Activated naive CD8-positive, alpha-beta T cell treated with anti-CD3 and anti-CD28 coated beads for 36 hours (primary cell): ENCODE results near the gene SUN3. TPM values are rescaled to one million over a fixed set of nuclear protein-coding genes. Genes with fewer than 3 reads are reported as not detected.

Experiments used
- DNase-seq: peaks from one replicate; pipeline ENCODE4 v3.0.0; 2021
- H3K27ac Mint-ChIP-seq: one replicate; pipeline ENCODE4 v1.8.0; 2022; ENCODE audit warnings: mild to moderate bottlenecking, moderate library complexity, mixed read lengths
- H3K27me3 Mint-ChIP-seq: one replicate; pipeline ENCODE4 v1.8.0; 2022; ENCODE audit warnings: mild to moderate bottlenecking, mixed read lengths
- H3K36me3 Mint-ChIP-seq: one replicate; pipeline ENCODE4 v1.8.0; 2021; ENCODE audit warnings: mild to moderate bottlenecking, mixed read lengths
- H3K4me1 Mint-ChIP-seq: one replicate; pipeline ENCODE4 v1.8.0; 2021; ENCODE audit warnings: mixed read lengths
- H3K4me3 Mint-ChIP-seq: one replicate; pipeline ENCODE4 v1.8.0; 2022; ENCODE audit warnings: mild to moderate bottlenecking, moderate library complexity, mixed read lengths
- H3K9me3 Mint-ChIP-seq: one replicate; pipeline ENCODE4 v1.8.0; 2022; ENCODE audit warnings: mixed read lengths
- total RNA-seq, 2 experiments: library from RNA; stranded (reverse); gene quantifications; one replicate each; pipeline ENCODE4 v1.2.3, GENCODE V29; 2021

The SUN3 gene
- under 1 TPM in 1 of 2 experiments, not detected in 1; 0.54 TPM for total RNA-seq

GRCh38 chr7:48028938-48029337 is at the start of gene SUN3:
TSS of gene SUN3 (minus strand) at chr7:48029107. CDS start at chr7:48028938, 169 bp downstream.
- Mint-ChIP-seq H3K27ac (no peak within 1 kb of the TSS), H3K27me3 (peaks cover 9% of the 10 kb centered on the region)
- no peak for DNase-seq

GRCh38 chr7:48078470-48078869 is 49.6 kb upstream of the SUN3 start:
- Mint-ChIP-seq H3K9me3 (no peaks in the 10 kb centered on the region), H3K27ac (no peak overlapping the region), H3K27me3 (no peaks in the 10 kb centered on the region), H3K4me1 (peaks cover 17% of the 10 kb centered on the region), H3K36me3 (peaks cover 3% of the 10 kb centered on the region), H3K4me3 (no peak overlapping the region)
- DNase-seq = no peak

More at GRCh38 chr7:48028938-48029337, at the start of gene SUN3:
- Mint-ChIP-seq H3K9me3 (peaks cover 5% of the 10 kb centered on the region), H3K4me3 (no peak within 1 kb of the TSS), H3K4me1 (no peaks in the 10 kb centered on the region), H3K36me3 (peaks cover 1% of the 10 kb centered on the region)

GRCh38 chr7:48077423-48077822 is 48.5 kb upstream of the SUN3 start:
- peaks cover under 1% of the 10 kb centered on the region for H3K36me3 Mint-ChIP-seq

GRCh38 chr7:48074204-48074654 is 45.3 kb upstream of the SUN3 start:
- Mint-ChIP-seq H3K27me3 (no peaks in the 10 kb centered on the region), H3K4me3 (no peak overlapping the region), H3K36me3 (peaks cover 4% of the 10 kb centered on the region), H3K27ac (no peak overlapping the region), H3K4me1 (peaks cover 5% of the 10 kb centered on the region), H3K9me3 (peaks cover 8% of the 10 kb centered on the region)
- DNase-seq = no peak

More at GRCh38 chr7:48077423-48077822, 48.5 kb upstream of the SUN3 start:
- DNase-seq = no peak
- Mint-ChIP-seq H3K4me3 (no peak overlapping the region), H3K4me1 (peaks cover 8% of the 10 kb centered on the region), H3K9me3 (peaks cover 1% of the 10 kb centered on the region), H3K27me3 (no peaks in the 10 kb centered on the region), H3K27ac (no peak overlapping the region)

- Mint-ChIP-seq H3K27me3 (no peaks in the 10 kb centered on the region), H3K9me3 (peaks cover 10% of the 10 kb centered on the region)
Measured at GRCh38 chr7:48067475-48067874, 38.6 kb upstream of the SUN3 start.

GRCh38 chr7:48063985-48064384 is 35.1 kb upstream of the SUN3 start:
- Mint-ChIP-seq H3K36me3 (peaks cover 3% of the 10 kb centered on the region), H3K4me3 (no peak overlapping the region), H3K27ac (no peak overlapping the region), H3K27me3 (no peaks in the 10 kb centered on the region), H3K4me1 (peaks cover 2% of the 10 kb centered on the region), H3K9me3 (peaks cover 3% of the 10 kb centered on the region)
- no peak for DNase-seq

More at GRCh38 chr7:48067475-48067874, 38.6 kb upstream of the SUN3 start:
- peaks cover 7% of the 10 kb centered on the region for H3K36me3 Mint-ChIP-seq
- H3K27ac Mint-ChIP-seq = no peak overlapping the region
- no peak overlapping the region for H3K4me3 Mint-ChIP-seq
- no peak for DNase-seq
- H3K4me1 Mint-ChIP-seq = no peaks in the 10 kb centered on the region

- peaks cover 10% of the 10 kb centered on the region for H3K36me3 Mint-ChIP-seq
- no peak overlapping the region for H3K4me3 Mint-ChIP-seq
- H3K27ac Mint-ChIP-seq = no peak overlapping the region
- no peaks in the 10 kb centered on the region for H3K27me3 Mint-ChIP-seq
- H3K9me3 Mint-ChIP-seq = peaks cover 10% of the 10 kb centered on the region
- peaks cover 3% of the 10 kb centered on the region for H3K4me1 Mint-ChIP-seq
- DNase-seq = no peak
Measured at GRCh38 chr7:48059706-48060105, 30.8 kb upstream of the SUN3 start.

- peaks cover 10% of the 10 kb centered on the region for H3K9me3 Mint-ChIP-seq
- H3K36me3 Mint-ChIP-seq = peaks cover 10% of the 10 kb centered on the region
- H3K4me3 Mint-ChIP-seq = no peak overlapping the region
- no peak overlapping the region for H3K27ac Mint-ChIP-seq
- no peaks in the 10 kb centered on the region for H3K27me3 Mint-ChIP-seq
- peaks cover 3% of the 10 kb centered on the region for H3K4me1 Mint-ChIP-seq
- no peak for DNase-seq
Measured at GRCh38 chr7:48058990-48059389, 30.1 kb upstream of the SUN3 start.

- DNase-seq = no peak
- Mint-ChIP-seq H3K4me1 (no peaks in the 10 kb centered on the region), H3K27ac (no peak overlapping the region), H3K9me3 (peaks cover 7% of the 10 kb centered on the region), H3K4me3 (no peak overlapping the region), H3K36me3 (peaks cover 7% of the 10 kb centered on the region), H3K27me3 (no peaks in the 10 kb centered on the region)
Measured at GRCh38 chr7:48053736-48054135, 24.8 kb upstream of the SUN3 start.

GRCh38 chr7:48052748-48053147 is 23.8 kb upstream of the SUN3 start:
- Mint-ChIP-seq H3K9me3 (peaks cover 5% of the 10 kb centered on the region), H3K27me3 (no peaks in the 10 kb centered on the region), H3K36me3 (peaks cover 3% of the 10 kb centered on the region), H3K4me3 (no peak overlapping the region), H3K4me1 (no peaks in the 10 kb centered on the region), H3K27ac (no peak overlapping the region)
- DNase-seq = no peak

- no peak for DNase-seq
- Mint-ChIP-seq H3K36me3 (no peaks in the 10 kb centered on the region), H3K4me1 (peaks cover 19% of the 10 kb centered on the region), H3K4me3 (no peak overlapping the region), H3K27ac (no peak overlapping the region), H3K9me3 (no peaks in the 10 kb centered on the region), H3K27me3 (no peaks in the 10 kb centered on the region)
Measured at GRCh38 chr7:48049850-48050249, 20.9 kb upstream of the SUN3 start.

- no peak for DNase-seq
- peaks cover 21% of the 10 kb centered on the region for H3K4me1 Mint-ChIP-seq
- no peak overlapping the region for H3K4me3 Mint-ChIP-seq
- no peak overlapping the region for H3K27ac Mint-ChIP-seq
- H3K27me3 Mint-ChIP-seq = no peaks in the 10 kb centered on the region
- H3K36me3 Mint-ChIP-seq = no peaks in the 10 kb centered on the region
- no peaks in the 10 kb centered on the region for H3K9me3 Mint-ChIP-seq
Measured at GRCh38 chr7:48048113-48048512, 19.2 kb upstream of the SUN3 start.

GRCh38 chr7:48046458-48046857 is 17.6 kb upstream of the SUN3 start:
- Mint-ChIP-seq H3K4me3 (peak overlapping the region; percentile 15), H3K27ac (peak overlapping the region; percentile 13), H3K9me3 (no peaks in the 10 kb centered on the region), H3K27me3 (no peaks in the 10 kb centered on the region), H3K4me1 (peaks cover 36% of the 10 kb centered on the region), H3K36me3 (no peaks in the 10 kb centered on the region)
- no peak for DNase-seq

GRCh38 chr7:48045195-48045765 is 16.4 kb upstream of the SUN3 start:
- no peak overlapping the region for H3K4me3 Mint-ChIP-seq

GRCh38 chr7:48042636-48043035 is 13.7 kb upstream of the SUN3 start:
- no peak for DNase-seq
- no peak overlapping the region for H3K27ac Mint-ChIP-seq
- H3K4me1 Mint-ChIP-seq = peaks cover 46% of the 10 kb centered on the region
- peaks cover 10% of the 10 kb centered on the region for H3K27me3 Mint-ChIP-seq
- H3K4me3 Mint-ChIP-seq = no peak overlapping the region
- no peaks in the 10 kb centered on the region for H3K9me3 Mint-ChIP-seq
- no peaks in the 10 kb centered on the region for H3K36me3 Mint-ChIP-seq

More at GRCh38 chr7:48045195-48045765, 16.4 kb upstream of the SUN3 start:
- no peaks in the 10 kb centered on the region for H3K27me3 Mint-ChIP-seq
- H3K4me1 Mint-ChIP-seq = peaks cover 46% of the 10 kb centered on the region
- no peaks in the 10 kb centered on the region for H3K9me3 Mint-ChIP-seq
- no peaks in the 10 kb centered on the region for H3K36me3 Mint-ChIP-seq
- H3K27ac Mint-ChIP-seq = no peak overlapping the region
- no peak for DNase-seq

- Mint-ChIP-seq H3K4me1 (peaks cover 46% of the 10 kb centered on the region), H3K27me3 (peaks cover 10% of the 10 kb centered on the region), H3K4me3 (no peak overlapping the region), H3K9me3 (no peaks in the 10 kb centered on the region), H3K27ac (peak overlapping the region; percentile 84), H3K36me3 (no peaks in the 10 kb centered on the region)
- no peak for DNase-seq
Measured at GRCh38 chr7:48042216-48042615, 13.3 kb upstream of the SUN3 start.
